A549 (cell line): ENCODE data around the gene ZNF365. TPM values are rescaled to one million over a fixed set of nuclear protein-coding genes. Genes with fewer than 3 reads are reported as not detected.
"Not testable (repeated sequence)": the region's sequence is repeated elsewhere in the genome, so short reads cannot be mapped to it uniquely, and the experiment has no call there.

Experiments used
- ATAC-seq, 2 experiments: fragments of 200-7000 bp in 1 of 2; fragments of >200 bp in 1 of 2; cut with Nextera tagmentation in 1 of 2; cut with Tn5 transposase in 1 of 2; 3 replicates each; pipeline versions ENCODE4 v1.8.0 to v1.9.1; 2018 to 2020; ENCODE audit warnings: mild to moderate bottlenecking in 1 of 2, moderate library complexity in 1 of 2
- CTCF ChIA-PET: fragments of 300-600 bp; sonication (Branson Sonifier 250); formaldehyde crosslinking; extraction: SDS; loops from one replicate; lab custom pipeline; 2021; ENCODE audit warnings: antibody characterized with exemption, inconsistent platforms; lab: Yijun Ruan, JAX
- POLR2A ChIA-PET: fragments of 350-600 bp; formaldehyde crosslinking; extraction: SDS; loops from one replicate; lab custom pipeline; 2021; ENCODE audit warnings: antibody characterized with exemption, inconsistent platforms; lab: Yijun Ruan, JAX
- DNase-seq, 2 experiments: peaks; one replicate each; pipeline versions ENCODE4 v3.0.0 to v3.0.0-alpha.2; 2011 to 2016; ENCODE audit warnings: low read depth in 1 of 2, low spot score in 1 of 2
- FAIRE-seq: peaks from 2 replicates; lab custom pipeline; 2011; peaks lifted over from hg19 to GRCh38; lab: Jason Lieb, UNC
- H3K27ac ChIP-seq, 2 experiments: fragments of >200 bp; sonication (Bioruptor Twin); formaldehyde crosslinking; 3 replicates each; pipeline ENCODE4 v1.5.1; 2016 to 2017
- H3K4me1 ChIP-seq: fragments of >200 bp; sonication (Bioruptor Twin); formaldehyde crosslinking; 3 replicates; pipeline ENCODE4 v1.6.1; 2016
- H3K4me2 ChIP-seq: fragments of >200 bp; sonication (Bioruptor Twin); formaldehyde crosslinking; 3 replicates; pipeline ENCODE4 v1.6.1; 2016
- H3K4me3 ChIP-seq: fragments of >200 bp; sonication (Bioruptor Twin); formaldehyde crosslinking; 3 replicates; pipeline ENCODE4 v1.5.1; 2016
- H3K9me3 ChIP-seq: fragments of >200 bp; sonication (Bioruptor Twin); formaldehyde crosslinking; 3 replicates; pipeline ENCODE4 v1.6.1; 2016
- BHLHE40 ChIP-seq: IDR thresholded peaks from 2 replicates; pipeline ENCODE4 v1.6.1; 2012; ENCODE audit warnings: low read depth, low read length, inconsistent platforms
- CHD2 ChIP-seq: fragments of 150-350 bp; IDR thresholded peaks from 2 replicates; pipeline ENCODE4 v1.6.1; 2014; ENCODE audit warnings: low read length; ENCODE audit not compliant: partially characterized antibody
- CTCF ChIP-seq: fragments of >200 bp; sonication (Bioruptor Twin); formaldehyde crosslinking; IDR thresholded peaks from 3 replicates; pipeline ENCODE4 v1.5.1; 2016
- EHF ChIP-seq: fragments of 250-450 bp; sonication (Bioruptor Pico); IDR thresholded peaks from 2 replicates; pipeline ENCODE4 v1.5.0; 2020; ENCODE audit warnings: mild to moderate bottlenecking
- FOSB ChIP-seq: fragments of 250-450 bp; sonication (Bioruptor Pico); IDR thresholded peaks from 2 replicates; pipeline ENCODE4 v1.5.0; 2020; ENCODE audit warnings: mild to moderate bottlenecking, moderate library complexity
- KDM5A ChIP-seq: fragments of 200-600 bp; sonication (generic); IDR thresholded peaks from 2 replicates; pipeline ENCODE4 v1.6.1; 2016; ENCODE audit warnings: antibody characterized with exemption, mild to moderate bottlenecking
- MAZ ChIP-seq: fragments of 150-350 bp; IDR thresholded peaks from 2 replicates; pipeline ENCODE4 v1.6.1; 2014; ENCODE audit warnings: antibody characterized with exemption, low read depth, low read length, borderline replicate concordance
- NR3C1 ChIP-seq: fragments of >200 bp; sonication (Bioruptor Twin); formaldehyde crosslinking; IDR thresholded peaks from 3 replicates; pipeline ENCODE4 v1.6.1; 2017
- PHF8 ChIP-seq: fragments of 200-600 bp; sonication (generic); IDR thresholded peaks from 2 replicates; pipeline ENCODE4 v1.6.1; 2016; ENCODE audit warnings: low read depth, mild to moderate bottlenecking, antibody characterized with exemption, moderate library complexity, borderline replicate concordance
- RAD21 ChIP-seq, 2 experiments: fragments of >200 bp in 1 of 2; sonication (Bioruptor Twin) in 1 of 2; formaldehyde crosslinking in 1 of 2; IDR thresholded peaks in 1 of 2; conservative IDR thresholded peaks in 1 of 2; 2 replicates in 1 of 2; 3 replicates in 1 of 2; pipeline ENCODE4 v1.6.1; 2012 to 2018; ENCODE audit warnings: inconsistent platforms in 1 of 2
- RARB ChIP-seq: fragments of 250-450 bp; sonication (Bioruptor Pico); IDR thresholded peaks from 2 replicates; pipeline ENCODE4 v1.8.0; 2021; ENCODE audit warnings: mild to moderate bottlenecking, moderate library complexity
- REST ChIP-seq: fragments of 200-600 bp; sonication (generic); IDR thresholded peaks from 2 replicates; pipeline ENCODE4 v1.6.1; 2016; ENCODE audit warnings: antibody characterized with exemption, mild to moderate bottlenecking, moderate library complexity
- RNF2 ChIP-seq: fragments of 200-600 bp; sonication (generic); IDR thresholded peaks from 2 replicates; pipeline ENCODE4 v1.6.1; 2016; ENCODE audit warnings: low read depth, mild to moderate bottlenecking, antibody characterized with exemption, moderate library complexity, borderline replicate concordance
- TFCP2L1 ChIP-seq: fragments of 250-450 bp; sonication (Bioruptor Pico); IDR thresholded peaks from 2 replicates; pipeline ENCODE4 v1.5.0; 2021; ENCODE audit warnings: mild to moderate bottlenecking
- ZFP36 ChIP-seq: fragments of 450-650 bp; IDR thresholded peaks from 2 replicates; pipeline ENCODE4 v1.6.1; 2014; ENCODE audit warnings: borderline replicate concordance; ENCODE audit not compliant: partially characterized antibody
- WGBS: methylation state at CpG from one replicate; pipeline ENCODE4 v1.1.6; 2017; ENCODE audit errors: missing lambda C conversion rate; 5-methylcytosine and 5-hydroxymethylcytosine counted together
- polyA plus RNA-seq, 4 experiments: library from polyadenylated mRNA; depleted of rRNA in 3 of 4; stranded (reverse); fragments of >200 nt; fragmentation: RNase III in 1 of 4; extraction: RNeasy Plus Mini Kit Qiagen cat#74134 plus additional on column Dnase treatment in 1 of 4; gene quantifications; 2 replicates in 3 of 4; 3 replicates in 1 of 4; pipeline ENCODE4 v1.2.3, GENCODE V29; 2011 to 2017

Gene ZNF365
- polyA plus RNA-seq, 2 of the 4 experiments (the other 2 are of a cell fraction), result 1.3 to 1.5 TPM

DNA sequence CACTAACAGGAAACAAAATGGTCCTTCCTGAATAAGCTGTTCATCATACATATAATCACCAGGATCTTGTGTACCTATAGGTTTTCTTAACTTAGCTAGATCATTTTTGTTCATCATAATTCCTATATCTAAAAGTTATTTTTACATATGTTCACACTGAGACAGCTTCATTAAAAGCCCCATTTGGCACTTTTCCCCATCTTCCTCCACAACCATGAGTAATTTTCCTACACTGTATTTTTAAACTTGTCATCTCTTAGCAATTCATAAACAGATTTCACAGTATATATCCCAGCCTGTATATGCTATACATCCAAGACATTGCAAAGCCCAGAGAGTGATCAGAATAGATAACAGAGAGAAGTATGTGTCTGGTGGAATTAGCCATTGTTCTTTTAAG, 28.3 kb downstream of the ZNF365 start (continued):
- TF ChIP-seq CTCF, result no peak

DNA sequence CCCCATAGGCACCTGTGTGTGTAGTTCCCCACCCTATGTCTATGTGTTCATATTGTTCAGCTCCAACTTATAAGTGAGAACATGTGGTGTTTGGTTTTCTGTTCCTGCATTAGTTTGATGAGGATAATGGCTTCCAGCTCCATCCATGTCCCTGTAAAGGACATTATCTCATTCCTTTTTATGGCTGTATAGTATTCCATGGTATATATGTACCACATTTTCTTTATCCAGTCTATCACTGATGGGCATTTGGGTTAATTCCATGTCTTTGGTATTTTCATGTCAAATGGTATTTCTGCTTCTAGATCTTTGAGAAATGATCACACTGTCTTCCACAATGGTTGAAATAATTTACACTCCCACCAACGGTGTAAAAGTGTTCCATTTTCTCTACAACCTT, 36.4 kb downstream of the ZNF365 start:
- DNase-seq, ATAC-seq, FAIRE-seq, POLR2A ChIA-PET, H3K4me3 ChIP-seq, H3K4me2 ChIP-seq, H3K4me1 ChIP-seq, H3K27ac ChIP-seq: not testable (repeated sequence)
- H3K9me3 ChIP-seq, result peaks cover 17% of the 10 kb centered on the region; the same call in 1 of the 3 replicates
- 0% methylated on average over 1 of the region's 1 CpG for WGBS
- CTCF ChIA-PET, result interaction anchor here (0.7 to 1.6 kb wide), 5 partner anchors 10 to 146 kb away, joined by 3 to 4 read pairs (median 3); no protein-coding TSS in a partner anchor

DNA sequence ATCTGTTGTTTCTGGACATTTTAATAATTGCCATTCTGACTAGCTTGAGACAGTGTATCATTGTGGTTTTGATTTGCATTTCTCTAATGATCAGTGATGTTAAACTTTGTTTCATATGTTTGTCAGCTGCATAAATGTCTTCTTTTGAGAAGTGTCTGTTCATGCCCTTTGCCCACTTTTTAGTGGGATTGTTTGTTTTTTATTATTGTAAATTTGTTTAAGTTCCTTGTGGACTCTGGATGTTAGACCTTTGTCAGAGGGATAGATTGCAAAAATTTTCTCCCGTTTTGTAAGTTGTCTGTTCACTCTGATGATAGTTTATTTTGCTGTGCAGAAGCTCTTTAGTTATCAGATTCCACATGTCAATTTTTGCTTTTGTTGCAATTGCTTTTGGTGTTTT, 36.8 kb downstream of the ZNF365 start:
- H3K4me1 ChIP-seq, FAIRE-seq, POLR2A ChIA-PET, H3K4me3 ChIP-seq, ATAC-seq, H3K4me2 ChIP-seq, DNase-seq, H3K27ac ChIP-seq: not testable (repeated sequence)
- CTCF ChIA-PET, result interaction anchor here (1.0 to 1.6 kb wide), 3 partner anchors 10 to 146 kb away, joined by 3 to 4 read pairs (median 3); no protein-coding TSS in a partner anchor
- H3K9me3 ChIP-seq, result peaks cover 17% of the 10 kb centered on the region; the same call in 1 of the 3 replicates
- 9% methylated on average over 1 of the region's 1 CpG for WGBS

DNA sequence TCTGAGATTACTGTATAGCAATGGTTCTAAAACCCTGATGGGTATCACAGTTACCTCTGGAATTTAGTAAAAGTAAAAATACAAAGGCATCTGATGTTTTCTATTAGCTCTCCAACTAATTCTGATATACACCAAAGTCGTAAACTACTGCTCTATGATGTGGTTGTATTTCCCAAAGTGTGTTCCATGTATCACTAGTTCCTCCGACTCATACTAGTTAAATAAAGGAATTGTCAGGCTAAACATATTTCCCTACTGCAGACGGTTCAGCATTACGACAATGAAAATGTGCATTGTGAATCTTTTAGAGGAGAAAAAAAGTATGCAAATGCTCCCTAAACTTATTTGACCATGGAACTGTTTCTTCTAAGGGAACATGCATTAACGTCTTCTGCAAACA, 38.9 kb downstream of the ZNF365 start:
- no peak overlapping the region for H3K27ac ChIP-seq
- no peak overlapping the region for H3K4me2 ChIP-seq
- peaks cover 7% of the 10 kb centered on the region; the same call in 1 of the 3 replicates for H3K9me3 ChIP-seq
- FAIRE-seq (peak; percentile 36), DNase-seq (no peak), ATAC-seq (no peak)
- no peak for TF ChIP-seq TFCP2L1 (CRISPR knock-in tag)
- no peak for TF ChIP-seq NR3C1
- TF ChIP-seq KDM5A, result no peak
- TF ChIP-seq RNF2, result no peak
- no peak for TF ChIP-seq RARB (CRISPR knock-in tag)
- no peak for TF ChIP-seq PHF8
- no peak for TF ChIP-seq EHF (CRISPR knock-in tag)
- no peak for TF ChIP-seq FOSB
- TF ChIP-seq ZFP36, result no peak
- no peak for TF ChIP-seq RAD21 (conservative IDR thresholded peaks at IDR 0.05 in 1 of 2, IDR thresholded peaks at IDR 0.05 in 1 of 2)
- no peak for TF ChIP-seq CHD2
- TF ChIP-seq REST, result no peak
- TF ChIP-seq BHLHE40, result no peak
- no peak for TF ChIP-seq MAZ
- ChIA-PET POLR2A (no interaction called here), CTCF (interaction anchor here (0.8 to 1.0 kb wide), 2 partner anchors 25 to 374 kb away, joined by 3 read pairs; no protein-coding TSS in a partner anchor)
- H3K4me1 ChIP-seq, result no peaks in the 10 kb centered on the region
- no peak overlapping the region for H3K4me3 ChIP-seq
- whole genome bisulfite sequencing, result 49% methylated on average over 5 of the region's 5 CpGs
